ENCODE results near the gene AGK.
"Not testable (repeated sequence)": the region's sequence is repeated elsewhere in the genome, so short reads cannot be mapped to it uniquely, and the experiment has no call there.

AGK gene

GRCh38 chr7:141587304-141587703 is 36.1 kb downstream of the AGK start:
- no peak for DNase-seq

- no peak for DNase-seq
Observed at GRCh38 chr7:141588912-141589311, 37.7 kb downstream of the AGK start.

GRCh38 chr7:141590071-141590470 is 38.9 kb downstream of the AGK start:
- DNase-seq, result no peak

GRCh38 chr7:141590666-141591065 is 39.5 kb downstream of the AGK start:
- no peak for DNase-seq

- DNase-seq, result peak; percentile 35 to 74
Observed at GRCh38 chr7:141593134-141593533, 41.9 kb downstream of the AGK start.

- DNase-seq, result no peak
Observed at GRCh38 chr7:141597966-141598365, 46.8 kb downstream of the AGK start.

- DNase-seq, result no peak
Observed at GRCh38 chr7:141598408-141598807, 47.2 kb downstream of the AGK start.

GRCh38 chr7:141600168-141601006 is 49.2 kb downstream of the AGK start:
- DNase-seq, result no peak

GRCh38 chr7:141609576-141609975 is 58.4 kb downstream of the AGK start:
- no peak for DNase-seq

- DNase-seq, result peak; percentile 38 to 88
Observed at GRCh38 chr7:141610671-141611070, 59.5 kb downstream of the AGK start.

- no peak for DNase-seq
Observed at GRCh38 chr7:141612861-141613260, 61.7 kb downstream of the AGK start.

- DNase-seq, result no peak
Observed at GRCh38 chr7:141617280-141617679, 66.1 kb downstream of the AGK start.

GRCh38 chr7:141619745-141620144 is 68.5 kb downstream of the AGK start:
- no peak for DNase-seq

- DNase-seq, result no peak
Observed at GRCh38 chr7:141624763-141625162, 73.6 kb downstream of the AGK start.

- DNase-seq, result no peak
Observed at GRCh38 chr7:141630621-141631020, 79.4 kb downstream of the AGK start.

GRCh38 chr7:141631525-141631924 is 80.3 kb downstream of the AGK start:
- no peak for DNase-seq

- DNase-seq, result no peak
Observed at GRCh38 chr7:141634065-141634464, 82.9 kb downstream of the AGK start.

GRCh38 chr7:141636053-141636452 is 84.8 kb downstream of the AGK start:
- no peak for DNase-seq

- DNase-seq, result no peak
Observed at GRCh38 chr7:141640239-141640840, 89.1 kb downstream of the AGK start.

GRCh38 chr7:141641876-141642275 is 90.7 kb downstream of the AGK start:
- peak in 1 of 2 experiments; percentile 5 for DNase-seq

- DNase-seq, result no peak
Observed at GRCh38 chr7:141645188-141645587, 94.0 kb downstream of the AGK start.

- DNase-seq, result no peak
Observed at GRCh38 chr7:141646826-141647480, 95.7 kb downstream of the AGK start.

- not testable (repeated sequence) for DNase-seq
Observed at GRCh38 chr7:141647701-141648100, 96.5 kb downstream of the AGK start.
